MCF 10A (cell line): ENCODE data around the gene EEF1E1. TPM values are rescaled to one million over a fixed set of nuclear protein-coding genes. Genes with fewer than 3 reads are reported as not detected.

Experiments used
- BruUV-seq: library from RNA; stranded (reverse); fragments of 400-500 nt; replicated peaks from 2 replicates; lab custom pipeline; 2021; lab: Mats Ljungman, UMichigan
- CTCF ChIA-PET: fragments of 300-600 bp; sonication (Branson Sonifier 250); formaldehyde crosslinking; extraction: SDS; loops from one replicate; lab custom pipeline; 2021; ENCODE audit warnings: antibody characterized with exemption, inconsistent platforms; lab: Yijun Ruan, JAX
- POLR2A ChIA-PET: fragments of 300-600, 350-650 bp; sonication (Branson Sonifier 250); formaldehyde crosslinking; extraction: SDS; loops from one replicate; lab custom pipeline; 2020; ENCODE audit warnings: antibody characterized with exemption, inconsistent platforms; lab: Yijun Ruan, JAX
- DNase-seq: peaks from one replicate; pipeline ENCODE4 v3.0.0-alpha.2; 2018; ENCODE audit not compliant: unreplicated experiment
- H3K27ac Mint-ChIP-seq: one replicate; pipeline ENCODE4 v1.8.0; 2022; ENCODE audit warnings: mild to moderate bottlenecking, low read depth, mixed read lengths; ENCODE audit not compliant: unreplicated experiment
- H3K27me3 Mint-ChIP-seq: one replicate; pipeline ENCODE4 v1.8.0; 2022; ENCODE audit warnings: mixed read lengths; ENCODE audit not compliant: insufficient read depth, unreplicated experiment
- H3K36me3 Mint-ChIP-seq: one replicate; pipeline ENCODE4 v1.8.0; 2022; ENCODE audit warnings: mild to moderate bottlenecking, moderate library complexity, mixed read lengths; ENCODE audit not compliant: insufficient read depth, unreplicated experiment
- H3K4me1 Mint-ChIP-seq: one replicate; pipeline ENCODE4 v1.8.0; 2022; ENCODE audit warnings: mixed read lengths; ENCODE audit not compliant: insufficient read depth, unreplicated experiment
- H3K4me3 Mint-ChIP-seq: one replicate; pipeline ENCODE4 v1.8.0; 2022; ENCODE audit warnings: mild to moderate bottlenecking, moderate library complexity, mixed read lengths; ENCODE audit not compliant: unreplicated experiment
- H3K9me3 Mint-ChIP-seq: one replicate; pipeline ENCODE4 v1.8.0; 2022; ENCODE audit warnings: mixed read lengths; ENCODE audit not compliant: unreplicated experiment
- CTCF ChIP-seq: fragments of 200-600 bp; IDR thresholded peaks from one replicate; pipeline ENCODE4 v1.8.0; 2022; ENCODE audit warnings: antibody characterized with exemption, mild to moderate bottlenecking; ENCODE audit not compliant: unreplicated experiment
- intact Hi-C: fragments of 100-400 bp; cut with micrococcal nuclease; formaldehyde crosslinking; loops from 2 replicates; pipeline ENCODE4 v1.14.1; 2022
- total RNA-seq: library from RNA; stranded (reverse); gene quantifications from 2 replicates; pipeline ENCODE4 v1.2.3, GENCODE V29; 2022

EEF1E1 gene
- total RNA-seq, 1 experiment from 2014 or later: 56.7 TPM

- BruUV-seq: no TSS peak
- H3K27me3 Mint-ChIP-seq: no peaks in the 10 kb centered on the region
- no peaks in the 10 kb centered on the region for H3K9me3 Mint-ChIP-seq
- intact Hi-C loops: loop anchor here (1.0 to 10.0 kb wide), 3 partner anchors 88 to 577 kb away; no protein-coding TSS in a partner anchor
- no peak overlapping the region for H3K27ac Mint-ChIP-seq
- no peak overlapping the region for H3K4me3 Mint-ChIP-seq
- peak; percentile 82 for DNase-seq
- CTCF ChIA-PET: interaction anchor here (0.6 to 10.9 kb wide), 32 partner anchors 8 to 1024 kb away, joined by 3 to 321 read pairs (median 4); no protein-coding TSS in a partner anchor
- H3K4me1 Mint-ChIP-seq: peaks cover 20% of the 10 kb centered on the region
- POLR2A ChIA-PET: interaction anchor here (0.5 to 2.5 kb wide), 8 partner anchors 14 to 1766 kb away, joined by 3 to 15 read pairs (median 3); partner anchors contain the start of genes EEF1E1 and SLC35B3
- no peaks in the 10 kb centered on the region for H3K36me3 Mint-ChIP-seq
- TF ChIP-seq CTCF: peak; percentile 80
Measured at GRCh38 chr6:8131265-8131897, 29.0 kb upstream of the EEF1E1 start.

- ChIA-PET POLR2A (interaction anchor here (1.1 to 2.5 kb wide), 4 partner anchors 28 to 305 kb away, joined by 3 to 15 read pairs (median 4); partner anchors contain the start of genes EEF1E1 and SLC35B3), CTCF (interaction anchor here (0.6 to 10.9 kb wide), 27 partner anchors 9 to 775 kb away, joined by 3 to 321 read pairs (median 4); no protein-coding TSS in a partner anchor)
- Mint-ChIP-seq H3K4me1 (peaks cover 20% of the 10 kb centered on the region), H3K27ac (no peak overlapping the region), H3K27me3 (no peaks in the 10 kb centered on the region), H3K36me3 (no peaks in the 10 kb centered on the region), H3K9me3 (no peaks in the 10 kb centered on the region), H3K4me3 (peak overlapping the region; percentile 48)
- BruUV-seq: no TSS peak
- DNase-seq: peak; percentile 56
- intact Hi-C loops: loop anchor here (10.0 kb wide), 1 partner anchor 404 kb away; no protein-coding TSS in a partner anchor
- no peak for TF ChIP-seq CTCF
Measured at GRCh38 chr6:8130399-8130798, 28.1 kb upstream of the EEF1E1 start.

- intact Hi-C loops: no loop called here
- no peak overlapping the region for H3K27ac Mint-ChIP-seq
- BruUV-seq: no TSS peak
- no peak for DNase-seq
- CTCF ChIA-PET: interaction anchor here (2.9 kb wide), 1 partner anchor 96 kb away, joined by 11 read pairs; no protein-coding TSS in a partner anchor
- no peaks in the 10 kb centered on the region for H3K27me3 Mint-ChIP-seq
- H3K36me3 Mint-ChIP-seq: no peaks in the 10 kb centered on the region
- no peaks in the 10 kb centered on the region for H3K4me1 Mint-ChIP-seq
- H3K9me3 Mint-ChIP-seq: no peaks in the 10 kb centered on the region
- POLR2A ChIA-PET: interaction anchor here (0.7 kb wide), 1 partner anchor 10 kb away, joined by 3 read pairs; no protein-coding TSS in a partner anchor
- TF ChIP-seq CTCF: no peak
- H3K4me3 Mint-ChIP-seq: no peak overlapping the region
Measured at GRCh38 chr6:8123236-8123635, 20.9 kb upstream of the EEF1E1 start.

GRCh38 chr6:8114956-8115355, 12.6 kb upstream of the EEF1E1 start:
- no peak for TF ChIP-seq CTCF
- H3K27ac Mint-ChIP-seq: no peak overlapping the region
- CTCF ChIA-PET: interaction anchor here (0.9 kb wide), 1 partner anchor 105 kb away, joined by 5 read pairs; no protein-coding TSS in a partner anchor
- intact Hi-C loops: no loop called here
- POLR2A ChIA-PET: no interaction called here
- no peaks in the 10 kb centered on the region for H3K9me3 Mint-ChIP-seq
- H3K4me1 Mint-ChIP-seq: no peaks in the 10 kb centered on the region
- no peak overlapping the region for H3K4me3 Mint-ChIP-seq
- H3K36me3 Mint-ChIP-seq: no peaks in the 10 kb centered on the region
- H3K27me3 Mint-ChIP-seq: no peaks in the 10 kb centered on the region
- no peak for DNase-seq
- no TSS peak for BruUV-seq
